WTC11 (cell line): ENCODE data around the gene PDZK1IP1.
"Not testable (repeated sequence)": the region's sequence is repeated elsewhere in the genome, so short reads cannot be mapped to it uniquely, and the experiment has no call there.

ENCODE experiments used
- TEAD4 ChIP-seq: sonication (generic); formaldehyde crosslinking; IDR thresholded peaks from 2 replicates; pipeline ENCODE4 v1.8.0; 2022; ENCODE audit warnings: mild to moderate bottlenecking, missing genetic modification reagents
- TF ChIP-seq, protein P1 (sequence below): fragments of 200-600 bp; IDR thresholded peaks from 2 replicates; pipeline ENCODE4 v1.8.0; 2022; ENCODE audit warnings: antibody characterized with exemption
- TF ChIP-seq, protein P2 (sequence below): sonication (generic); formaldehyde crosslinking; IDR thresholded peaks from 2 replicates; pipeline ENCODE4 v1.8.1; 2023; ENCODE audit warnings: mild to moderate bottlenecking, missing genetic modification reagents, moderate library complexity
- TF ChIP-seq, protein P3 (sequence below): sonication (generic); formaldehyde crosslinking; IDR thresholded peaks from 2 replicates; pipeline ENCODE4 v1.8.1; 2022; ENCODE audit warnings: low read depth, mild to moderate bottlenecking, moderate library complexity, missing genetic modification reagents, borderline replicate concordance

DNA sequence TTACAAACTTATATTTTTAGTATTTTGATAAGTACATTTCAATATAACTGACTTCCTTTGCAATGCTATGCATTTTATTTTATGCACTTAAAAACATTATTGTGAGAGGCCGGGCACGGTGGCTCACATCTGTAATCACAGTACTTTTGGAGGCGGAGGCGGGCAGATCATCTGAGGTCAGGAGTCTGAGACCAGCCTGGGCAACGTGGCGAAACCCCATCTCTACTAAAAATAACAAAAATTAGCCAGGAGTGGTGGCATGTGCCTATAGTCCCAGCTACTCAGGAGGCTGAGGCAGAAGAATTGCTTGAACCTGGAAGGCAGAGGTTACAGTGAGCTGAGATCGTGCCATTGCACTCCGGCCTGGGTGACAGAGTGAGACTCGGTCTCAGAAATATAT, 6.1 kb upstream of the PDZK1IP1 start:
- TF ChIP-seq, protein P1, sequence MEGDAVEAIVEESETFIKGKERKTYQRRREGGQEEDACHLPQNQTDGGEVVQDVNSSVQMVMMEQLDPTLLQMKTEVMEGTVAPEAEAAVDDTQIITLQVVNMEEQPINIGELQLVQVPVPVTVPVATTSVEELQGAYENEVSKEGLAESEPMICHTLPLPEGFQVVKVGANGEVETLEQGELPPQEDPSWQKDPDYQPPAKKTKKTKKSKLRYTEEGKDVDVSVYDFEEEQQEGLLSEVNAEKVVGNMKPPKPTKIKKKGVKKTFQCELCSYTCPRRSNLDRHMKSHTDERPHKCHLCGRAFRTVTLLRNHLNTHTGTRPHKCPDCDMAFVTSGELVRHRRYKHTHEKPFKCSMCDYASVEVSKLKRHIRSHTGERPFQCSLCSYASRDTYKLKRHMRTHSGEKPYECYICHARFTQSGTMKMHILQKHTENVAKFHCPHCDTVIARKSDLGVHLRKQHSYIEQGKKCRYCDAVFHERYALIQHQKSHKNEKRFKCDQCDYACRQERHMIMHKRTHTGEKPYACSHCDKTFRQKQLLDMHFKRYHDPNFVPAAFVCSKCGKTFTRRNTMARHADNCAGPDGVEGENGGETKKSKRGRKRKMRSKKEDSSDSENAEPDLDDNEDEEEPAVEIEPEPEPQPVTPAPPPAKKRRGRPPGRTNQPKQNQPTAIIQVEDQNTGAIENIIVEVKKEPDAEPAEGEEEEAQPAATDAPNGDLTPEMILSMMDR: not testable (repeated sequence)
- TF ChIP-seq, protein P2, sequence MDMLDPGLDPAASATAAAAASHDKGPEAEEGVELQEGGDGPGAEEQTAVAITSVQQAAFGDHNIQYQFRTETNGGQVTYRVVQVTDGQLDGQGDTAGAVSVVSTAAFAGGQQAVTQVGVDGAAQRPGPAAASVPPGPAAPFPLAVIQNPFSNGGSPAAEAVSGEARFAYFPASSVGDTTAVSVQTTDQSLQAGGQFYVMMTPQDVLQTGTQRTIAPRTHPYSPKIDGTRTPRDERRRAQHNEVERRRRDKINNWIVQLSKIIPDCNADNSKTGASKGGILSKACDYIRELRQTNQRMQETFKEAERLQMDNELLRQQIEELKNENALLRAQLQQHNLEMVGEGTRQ (CRISPR knock-in tag): not testable (repeated sequence)
- TF ChIP-seq, protein P3, sequence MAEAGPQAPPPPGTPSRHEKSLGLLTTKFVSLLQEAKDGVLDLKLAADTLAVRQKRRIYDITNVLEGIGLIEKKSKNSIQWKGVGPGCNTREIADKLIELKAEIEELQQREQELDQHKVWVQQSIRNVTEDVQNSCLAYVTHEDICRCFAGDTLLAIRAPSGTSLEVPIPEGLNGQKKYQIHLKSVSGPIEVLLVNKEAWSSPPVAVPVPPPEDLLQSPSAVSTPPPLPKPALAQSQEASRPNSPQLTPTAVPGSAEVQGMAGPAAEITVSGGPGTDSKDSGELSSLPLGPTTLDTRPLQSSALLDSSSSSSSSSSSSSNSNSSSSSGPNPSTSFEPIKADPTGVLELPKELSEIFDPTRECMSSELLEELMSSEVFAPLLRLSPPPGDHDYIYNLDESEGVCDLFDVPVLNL (CRISPR knock-in tag): not testable (repeated sequence)
- TF ChIP-seq TEAD4: not testable (repeated sequence)
